HG03457 (cell line): ENCODE measurements around the gene ANKRD63.

Source experiments
- ATAC-seq: cut with Tn5 transposase; IDR thresholded peaks from one replicate; pipeline ENCODE4 v1.9.1; 2021; ENCODE audit warnings: moderate number of reproducible peaks; ENCODE audit not compliant: unreplicated experiment

ANKRD63 gene

GRCh38 chr15:40264321-40265153, 18.3 kb downstream of the ANKRD63 start:
- ATAC-seq, result no peak

- ATAC-seq, result no peak
Measured at GRCh38 chr15:40263024-40263754, 19.7 kb downstream of the ANKRD63 start.

GRCh38 chr15:40259021-40259420, 23.8 kb downstream of the ANKRD63 start:
- ATAC-seq, result no peak

GRCh38 chr15:40258544-40258943, 24.3 kb downstream of the ANKRD63 start:
- ATAC-seq, result no peak

- no peak for ATAC-seq
Measured at GRCh38 chr15:40257656-40258450, 25.0 kb downstream of the ANKRD63 start.

- ATAC-seq, result no peak
Measured at GRCh38 chr15:40256638-40257235, 26.1 kb downstream of the ANKRD63 start.

- no peak for ATAC-seq
Measured at GRCh38 chr15:40255033-40255432, 27.8 kb downstream of the ANKRD63 start.

- ATAC-seq, result no peak
Measured at GRCh38 chr15:40254452-40254851, 28.4 kb downstream of the ANKRD63 start.

GRCh38 chr15:40253167-40253790, 29.6 kb downstream of the ANKRD63 start:
- no peak for ATAC-seq

GRCh38 chr15:40252438-40253166, 30.3 kb downstream of the ANKRD63 start:
- ATAC-seq, result no peak

GRCh38 chr15:40252141-40252437, 30.8 kb downstream of the ANKRD63 start:
- ATAC-seq, result no peak

GRCh38 chr15:40251486-40252140, 31.3 kb downstream of the ANKRD63 start:
- no peak for ATAC-seq

GRCh38 chr15:40250771-40251483, 31.9 kb downstream of the ANKRD63 start:
- ATAC-seq, result no peak

GRCh38 chr15:40250304-40250656, 32.6 kb downstream of the ANKRD63 start:
- ATAC-seq, result no peak

- ATAC-seq, result no peak
Measured at GRCh38 chr15:40249477-40250303, 33.2 kb downstream of the ANKRD63 start.

- ATAC-seq, result no peak
Measured at GRCh38 chr15:40248006-40248783, 34.7 kb downstream of the ANKRD63 start.

- ATAC-seq, result no peak
Measured at GRCh38 chr15:40247406-40247971, 35.4 kb downstream of the ANKRD63 start.
